HG03439 (cell line): Measurements from ENCODE around the gene PRKAR1B.

Experiments
- ATAC-seq: cut with Tn5 transposase; IDR thresholded peaks from one replicate; pipeline ENCODE4 v1.9.1; 2021; ENCODE audit warnings: mild to moderate bottlenecking, moderate library complexity; ENCODE audit not compliant: unreplicated experiment

Gene PRKAR1B

GRCh38 chr7:514651-515598, 212.2 kb downstream of the PRKAR1B start:
- no peak for ATAC-seq

DNA sequence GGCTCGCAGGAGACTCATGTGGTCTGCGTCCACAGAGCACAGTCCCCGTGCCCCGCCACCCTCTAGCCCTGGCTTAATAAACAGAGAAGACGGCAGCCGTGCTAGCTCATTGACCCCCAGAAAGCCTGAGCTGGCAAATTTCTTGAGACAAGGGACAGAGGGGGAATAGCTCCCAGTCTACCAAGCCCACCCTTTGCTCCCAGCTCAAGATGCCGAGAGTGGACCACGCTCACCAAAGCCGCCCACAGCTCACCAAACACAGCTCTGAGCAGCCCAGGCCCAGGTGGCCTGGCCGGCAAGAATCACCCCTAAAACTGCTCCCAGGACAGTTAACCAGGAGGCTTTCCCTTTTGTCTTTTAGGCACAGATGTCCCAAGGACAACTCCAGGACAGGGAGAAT, 212.8 kb downstream of the PRKAR1B start:
- ATAC-seq: no peak

DNA sequence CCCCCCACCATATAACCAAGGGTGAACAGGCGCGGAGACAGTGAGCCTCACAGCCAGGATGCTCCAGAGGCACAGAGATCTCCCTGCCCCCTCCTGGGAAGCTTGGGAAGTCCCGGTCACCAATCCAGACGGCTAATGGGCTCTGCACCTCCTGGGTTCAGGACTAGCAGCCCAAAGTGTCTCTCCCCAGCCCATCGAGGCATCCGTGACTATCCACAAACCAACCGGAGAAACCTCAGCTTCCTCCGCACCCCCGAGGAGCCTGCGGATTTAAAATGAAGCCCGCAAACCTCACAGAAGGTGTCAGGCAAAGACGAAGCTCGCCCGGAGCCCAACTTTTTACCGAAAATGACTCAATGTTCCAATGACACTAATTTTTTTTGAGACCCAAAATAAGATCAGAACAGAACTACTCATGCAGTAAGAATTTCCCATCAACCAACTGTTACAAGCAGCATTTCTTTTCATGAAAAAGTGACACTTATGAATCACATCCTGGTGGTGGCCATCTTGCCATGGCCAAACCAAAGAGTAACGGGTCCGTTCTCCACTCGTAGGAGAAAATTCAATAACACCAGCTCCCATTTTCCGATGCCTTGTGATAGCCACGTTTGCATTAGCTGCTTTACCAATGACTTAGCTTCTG, 213.4 kb downstream of the PRKAR1B start:
- no peak for ATAC-seq

GRCh38 chr7:512541-513311, 214.4 kb downstream of the PRKAR1B start:
- ATAC-seq: no peak

- ATAC-seq: no peak
Measured at GRCh38 chr7:512146-512510, 215.0 kb downstream of the PRKAR1B start.

- ATAC-seq: no peak
Measured at GRCh38 chr7:511476-512145, 215.5 kb downstream of the PRKAR1B start.

DNA sequence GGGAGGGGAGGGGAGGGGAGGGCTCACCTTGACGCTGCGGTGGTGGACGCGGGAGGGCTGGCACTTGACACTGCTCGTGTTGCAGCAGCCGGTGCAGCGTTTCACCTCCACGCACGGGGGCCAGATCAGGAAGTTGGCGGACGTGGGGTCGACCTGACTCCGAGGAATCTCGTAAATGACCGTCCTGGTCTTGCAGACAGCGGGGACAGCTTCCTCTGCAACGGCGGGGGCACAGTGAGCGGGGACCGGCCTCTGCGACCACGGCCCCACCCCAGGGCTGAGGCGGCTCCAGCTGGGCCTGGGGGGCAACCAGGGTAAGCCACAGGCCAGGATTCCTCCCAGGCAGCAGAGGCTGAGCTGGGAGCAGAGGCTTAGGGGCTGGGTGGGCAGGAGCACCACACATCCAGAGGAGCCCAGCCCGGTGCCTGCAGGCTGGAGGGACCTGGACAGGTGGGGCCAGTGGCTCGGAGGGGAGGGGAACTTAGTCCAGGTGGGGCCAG, 216.2 kb downstream of the PRKAR1B start:
- no peak for ATAC-seq

GRCh38 chr7:510131-510481, 217.0 kb downstream of the PRKAR1B start:
- no peak for ATAC-seq

- no peak for ATAC-seq
Measured at GRCh38 chr7:509426-510130, 217.5 kb downstream of the PRKAR1B start.

GRCh38 chr7:508461-509170, 218.5 kb downstream of the PRKAR1B start:
- no peak for ATAC-seq

DNA sequence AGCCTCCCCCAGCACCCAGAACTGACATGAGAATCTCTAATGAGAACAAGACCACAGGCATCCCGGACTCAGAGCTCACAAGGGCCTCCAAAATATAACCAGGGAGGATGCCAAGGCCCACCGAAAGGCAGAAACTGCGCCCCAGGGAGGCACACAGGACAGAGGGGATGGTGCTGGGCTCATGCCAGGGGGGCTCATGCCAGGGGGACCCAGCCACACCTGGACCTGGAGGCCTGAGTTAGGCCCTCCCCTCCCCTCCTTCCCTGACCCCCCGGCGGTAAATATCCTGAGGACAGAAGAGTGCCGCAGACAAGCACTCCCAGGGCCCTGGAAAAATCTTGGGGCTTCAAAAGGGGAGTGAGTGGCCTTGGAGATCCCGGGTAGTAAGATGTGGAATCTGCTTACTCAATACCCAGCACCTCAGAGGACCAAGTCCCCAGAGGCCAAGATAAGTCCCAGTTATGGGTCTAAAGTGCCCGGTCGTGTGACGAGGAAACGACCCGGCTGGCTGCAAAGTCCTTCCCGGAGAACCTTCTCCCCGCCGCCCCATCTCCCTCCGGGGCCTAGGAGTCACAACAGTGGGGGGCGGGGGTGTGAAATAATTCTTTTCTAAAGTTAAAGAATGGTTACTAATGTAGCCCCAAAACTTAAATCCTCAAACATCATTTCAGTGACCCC, 219.3 kb downstream of the PRKAR1B start:
- no peak for ATAC-seq

DNA sequence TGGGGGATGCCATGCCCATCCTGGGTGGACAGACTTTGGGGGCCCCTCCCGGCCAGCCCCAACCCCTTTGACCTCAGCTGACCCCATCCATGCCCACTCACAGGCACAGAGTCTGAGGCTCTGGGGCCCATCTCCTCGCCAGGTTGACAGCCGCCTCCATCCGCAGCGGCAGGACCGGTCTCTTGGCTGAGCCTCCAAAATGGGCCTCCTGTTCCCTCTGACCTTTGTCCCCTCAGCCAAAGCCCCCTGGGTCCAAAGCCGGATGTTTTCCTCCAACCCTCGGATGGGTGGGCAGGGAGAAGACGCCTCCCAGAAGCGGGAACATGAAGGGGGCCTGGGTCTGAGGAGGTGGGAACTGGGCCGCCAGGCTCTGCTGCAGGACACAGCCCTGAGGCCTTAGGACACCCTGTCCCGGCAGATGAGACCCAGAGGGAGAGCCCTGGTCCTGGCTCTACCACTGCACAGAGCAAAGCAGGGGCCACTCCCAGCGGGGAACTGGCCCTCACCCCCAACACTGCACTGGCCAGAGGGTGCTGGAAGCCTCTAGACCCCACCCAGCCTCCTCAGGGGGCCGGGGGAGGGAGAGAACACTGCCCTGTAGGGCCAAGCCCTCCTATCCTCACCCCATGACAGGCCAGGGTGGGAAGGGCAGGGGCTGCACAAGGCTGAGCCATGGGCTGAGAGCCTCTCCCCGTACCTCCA, 220.0 kb downstream of the PRKAR1B start:
- ATAC-seq: no peak

DNA sequence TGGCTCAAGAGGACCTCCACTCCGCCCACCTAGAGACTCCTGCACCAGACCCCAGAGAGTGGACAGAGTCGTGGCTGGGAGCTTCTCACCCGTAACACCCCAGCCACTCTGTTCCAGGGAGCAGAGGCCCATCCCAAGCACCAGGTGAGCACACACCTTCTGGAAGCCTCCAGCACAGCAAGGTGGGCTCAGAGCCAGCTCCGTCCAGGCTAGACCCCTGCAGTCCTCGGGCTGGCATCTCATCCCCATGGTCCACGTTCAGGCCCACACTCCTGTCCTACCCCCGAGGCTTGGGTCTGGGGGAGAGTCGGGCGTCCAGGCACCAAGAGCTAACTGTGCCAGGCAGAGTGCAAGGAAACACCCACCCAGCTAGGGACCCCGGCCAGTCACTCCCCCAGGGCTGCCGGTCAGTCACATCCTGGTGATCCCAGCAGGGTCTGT, 220.7 kb downstream of the PRKAR1B start:
- ATAC-seq: no peak

GRCh38 chr7:505171-505570, 221.9 kb downstream of the PRKAR1B start:
- ATAC-seq: no peak

DNA sequence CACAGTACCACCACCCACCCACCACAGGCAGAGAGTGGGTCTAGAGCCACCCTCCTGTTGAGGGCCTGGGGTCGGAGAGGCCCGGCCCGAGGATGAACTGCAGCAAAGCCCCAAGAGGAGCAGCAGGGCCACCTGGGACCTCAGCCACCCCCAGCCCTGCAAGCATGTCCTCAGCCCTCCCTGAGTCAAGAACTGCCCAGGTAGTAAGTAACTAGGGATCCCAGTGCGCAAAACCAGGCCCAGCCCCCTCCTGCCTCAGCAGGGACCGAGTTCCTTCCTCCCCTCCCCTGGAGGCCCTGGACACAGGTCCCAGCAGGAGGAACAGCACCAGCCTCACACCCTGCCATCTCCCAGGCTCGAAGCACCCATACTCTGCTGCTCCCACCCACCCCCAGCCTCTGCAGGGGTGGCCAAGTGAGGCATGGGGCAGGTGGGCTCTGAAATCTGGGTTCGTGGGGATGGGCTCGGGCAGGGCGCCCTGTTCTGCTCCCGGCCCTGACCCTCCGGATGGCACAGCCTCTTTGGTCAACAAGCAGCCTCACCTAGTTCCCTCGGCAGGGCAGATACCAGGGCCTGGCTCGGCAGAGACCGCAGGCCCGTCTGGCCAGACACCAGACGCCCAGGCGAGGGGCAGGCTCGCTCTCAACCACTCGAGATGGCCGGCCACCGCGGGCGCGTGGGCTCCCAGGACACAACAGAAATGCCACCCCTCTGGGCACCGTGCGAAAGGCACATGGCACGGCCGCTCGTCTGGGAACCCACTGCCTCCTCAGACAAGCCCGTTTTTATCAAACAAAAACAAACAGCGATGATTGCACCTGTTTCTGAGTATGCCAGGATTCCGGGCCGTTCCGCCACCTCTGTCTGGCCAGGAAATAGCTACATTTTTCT, 222.6 kb downstream of the PRKAR1B start:
- no peak for ATAC-seq

DNA sequence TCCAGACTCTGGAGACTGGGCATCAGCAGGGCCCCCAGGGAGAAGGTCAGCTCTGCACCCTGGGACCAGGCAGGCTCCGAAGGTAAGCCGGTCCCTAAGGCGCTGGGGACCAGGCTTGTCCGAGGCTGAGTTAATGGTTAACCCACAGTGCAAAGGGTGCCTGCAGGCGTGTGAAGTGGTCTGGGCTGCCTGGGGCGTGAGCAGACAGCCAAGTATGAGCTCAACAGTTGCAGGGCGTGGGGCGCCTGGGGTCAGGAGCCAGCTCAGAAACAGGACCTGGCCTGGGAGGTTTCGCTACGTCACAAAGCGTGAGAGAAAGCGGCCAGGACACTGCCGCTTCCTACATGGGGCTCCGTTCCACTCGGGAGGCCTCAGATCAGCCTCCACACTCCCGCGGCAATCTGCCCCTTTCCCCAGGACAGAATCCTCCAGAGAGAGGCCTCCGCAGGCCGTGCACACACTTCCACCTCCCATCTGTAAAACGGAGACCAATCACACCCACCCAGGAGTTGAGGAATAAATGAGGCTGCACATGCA, 223.4 kb downstream of the PRKAR1B start:
- ATAC-seq: no peak

DNA sequence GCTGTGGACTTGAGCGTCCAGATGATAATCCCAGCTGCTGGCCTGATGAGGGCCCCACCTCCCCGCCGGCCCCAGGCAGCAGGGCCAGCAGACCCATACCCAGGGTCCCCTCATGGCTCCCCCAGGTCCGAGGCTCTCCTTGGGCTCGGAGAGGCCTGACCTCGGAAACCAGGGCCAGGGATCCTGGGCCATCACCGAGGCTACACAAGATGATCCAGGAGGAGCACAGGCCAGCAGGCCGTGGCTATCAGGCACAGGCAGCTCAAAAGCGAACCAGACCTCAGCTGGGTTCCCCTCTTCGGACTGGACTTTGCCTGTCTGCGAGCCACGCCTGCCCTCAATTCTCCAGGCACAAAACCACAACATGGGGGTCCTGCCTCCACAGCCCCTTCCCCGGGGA, 224.8 kb downstream of the PRKAR1B start:
- no peak for ATAC-seq
